Adrenal gland (tissue), 12 donors: ENCODE data around the gene ATP5PO. TPM values are rescaled to one million over a fixed set of nuclear protein-coding genes. Genes with fewer than 3 reads are reported as not detected.

ENCODE experiments used
- DNase-seq, 7 donors: peaks; one replicate each; pipeline ENCODE4 v3.0.0-alpha.2; 2019 to 2020
- H3K27ac ChIP-seq, 5 donors: fragments of 200-600 bp; sonication (generic) in 4 of 5; 1 replicate in 3 of 5; 2 replicates in 2 of 5; pipeline versions ENCODE4 v1.5.1 to v1.8.0; 2016 to 2020; ENCODE audit warnings: mild to moderate bottlenecking in 1 of 5
- H3K27me3 ChIP-seq: fragments of 200-600 bp; 2 replicates; pipeline ENCODE4 v1.8.0; 2021
- H3K36me3 ChIP-seq, 2 donors: fragments of 200-600 bp; replicated peaks in 1 of 2; 1 replicate in 1 of 2; 2 replicates in 1 of 2; pipeline versions ENCODE4 v1.5.1 to v1.8.0; 2018 to 2022
- H3K4me1 ChIP-seq, 2 donors: fragments of 200-600 bp; replicated peaks in 1 of 2; 1 replicate in 1 of 2; 2 replicates in 1 of 2; pipeline versions ENCODE4 v1.5.1 to v1.8.0; 2018 to 2021
- H3K4me3 ChIP-seq, 4 donors: fragments of 200-600 bp; sonication (generic) in 3 of 4; one replicate each; pipeline ENCODE4 v1.5.1; 2016 to 2018
- H3K9me3 ChIP-seq, 3 donors: fragments of 200-600 bp; sonication (generic) in 1 of 3; replicated peaks in 1 of 3; 1 replicate in 2 of 3; 2 replicates in 1 of 3; pipeline versions ENCODE4 v1.5.1 to v1.8.0; 2016 to 2021
- CTCF ChIP-seq, 6 experiments: fragments of 450-650 bp in 4 of 6; fragments of 200-600 bp in 2 of 6; sonication (generic) in 1 of 6; IDR thresholded peaks; 1 replicate in 5 of 6; 2 replicates in 1 of 6; pipeline versions ENCODE4 v1.5.1 to v1.8.0; 2016 to 2021; ENCODE audit warnings: antibody characterized with exemption in 6 of 6, mild to moderate bottlenecking in 2 of 6, moderate library complexity in 1 of 6
- POLR2A ChIP-seq, 2 donors: fragments of 450-650 bp; IDR thresholded peaks; one replicate each; pipeline ENCODE4 v1.6.1; 2017; ENCODE audit warnings: antibody characterized with exemption in 2 of 2, mild to moderate bottlenecking in 2 of 2, moderate library complexity in 1 of 2
- WGBS, 4 donors: extraction: QIAGEN DNeasy Blood & Tissue Kit in 2 of 4; methylation state at CpG; one replicate each; pipeline versions ENCODE4 v1.1.5 to v1.1.7; 2013 to 2017; 5-methylcytosine and 5-hydroxymethylcytosine counted together
- intact Hi-C, 2 donors: fragments of 100-400 bp; cut with DNase I; formaldehyde crosslinking; loops; one replicate each; pipeline versions ENCODE4 v1.14.1 to v1.15.0; 2022 to 2023
- polyA plus RNA-seq, 3 donors: library from polyadenylated mRNA; stranded (reverse); fragments of 200-250 nt in 2 of 3; fragments of 350-450 nt in 1 of 3; fragmentation: Illumina TruSeq in 1 of 3; extraction: RNeasy Lipid Tissue Mini Kit (QIAGEN cat#74804) in 1 of 3; gene quantifications; one replicate each; pipeline ENCODE4 v1.2.3, GENCODE V29; 2013 to 2014
- total RNA-seq, 9 donors: library from RNA; depleted of rRNA in 4 of 9; stranded (reverse); fragments of >200 nt in 4 of 9; fragments of 120-200 nt in 1 of 9; fragmentation: NEBNext Ultra II Directional in 1 of 9; extraction: Animal tissue kit (Norgen Biotek cat#: 25700) in 1 of 9; gene quantifications; one replicate each; pipeline versions ENCODE4 v1.1.0 to v1.2.4, GENCODE V29; 2013 to 2023
- donor health status: healthy with polysubstance abuse.
- donor health status: Bipolar disorder and iron deficiency.
- donor health status: DM: yes; HTN: yes; CAD: no.
- donor health status: DM: no; HTN: no; CAD: no.
- donor health status: DM: no; HTN: no; CAD: no.
- donor health status: DM: yes; HTN: yes; CAD: no.

The ATP5PO gene
- total and polyA plus RNA-seq, 12 donors: 78.6 to 299 (median 189) TPM

DNA sequence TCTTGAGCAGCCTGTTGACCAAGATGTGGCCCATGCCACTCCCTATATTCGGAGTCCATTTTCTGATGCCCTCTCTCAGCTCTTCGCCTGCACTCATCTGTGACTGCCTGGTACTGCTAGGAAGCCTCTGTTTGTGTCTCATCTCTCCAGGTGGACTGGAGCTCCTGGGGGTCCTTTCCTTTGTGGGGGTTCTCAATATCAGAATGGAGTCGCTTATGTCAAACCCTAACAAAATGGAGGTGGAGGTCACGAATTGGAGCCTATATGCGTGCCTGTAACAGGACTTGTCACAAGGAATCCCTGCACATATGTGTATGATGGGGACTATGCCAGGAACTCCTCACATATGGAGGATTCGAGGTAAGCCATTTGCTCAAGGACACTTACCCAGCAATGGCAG lies 46.7 kb upstream of the ATP5PO start:
- WGBS, 4 donors: 84 to 93% (median 89%) methylated on average over 6 of the region's 6 CpGs
- Histone ChIP-seq H3K9me3 (peaks cover 0 to 4% (median 0%) of the 10 kb centered on the region in 3 donors), H3K27me3 (no peaks in the 10 kb centered on the region), H3K4me1 (peaks cover 9% of the 10 kb centered on the region in 2 donors), H3K36me3 (no peaks in the 10 kb centered on the region), H3K27ac (no peak overlapping the region), H3K4me3 (no peak overlapping the region)
- DNase-seq: no peak
- TF ChIP-seq CTCF (IDR thresholded peaks at IDR 0.05) (no peak), POLR2A (IDR thresholded peaks at IDR 0.05) (no peak)
- intact Hi-C loops: no loop called here

GRCh38 chr21:33961061-33961460 lies 45.5 kb upstream of the ATP5PO start:
- H3K27me3 ChIP-seq: no peaks in the 10 kb centered on the region
- H3K36me3 ChIP-seq: no peaks in the 10 kb centered on the region
- peaks cover 0 to 4% (median 0%) of the 10 kb centered on the region in 3 donors for H3K9me3 ChIP-seq
- H3K4me3 ChIP-seq: no peak overlapping the region
- H3K27ac ChIP-seq: no peak overlapping the region
- 78 to 89% (median 81%) methylated on average over 6 of the region's 6 CpGs for WGBS, 4 donors
- TF ChIP-seq CTCF (IDR thresholded peaks at IDR 0.05): no peak
- no peaks in the 10 kb centered on the region for H3K4me1 ChIP-seq
- DNase-seq: no peak
- intact Hi-C loops: no loop called here

GRCh38 chr21:33959680-33960079 lies 44.1 kb upstream of the ATP5PO start:
- DNase-seq: no peak
- H3K4me1 ChIP-seq: no peaks in the 10 kb centered on the region
- no peaks in the 10 kb centered on the region for H3K27me3 ChIP-seq
- TF ChIP-seq POLR2A (IDR thresholded peaks at IDR 0.05) (no peak), CTCF (IDR thresholded peaks at IDR 0.05) (no peak)
- no peak overlapping the region for H3K4me3 ChIP-seq
- H3K36me3 ChIP-seq: no peaks in the 10 kb centered on the region
- intact Hi-C loops: no loop called here
- H3K9me3 ChIP-seq: peaks cover 0 to 4% (median 0%) of the 10 kb centered on the region in 3 donors
- no peak overlapping the region for H3K27ac ChIP-seq

DNA sequence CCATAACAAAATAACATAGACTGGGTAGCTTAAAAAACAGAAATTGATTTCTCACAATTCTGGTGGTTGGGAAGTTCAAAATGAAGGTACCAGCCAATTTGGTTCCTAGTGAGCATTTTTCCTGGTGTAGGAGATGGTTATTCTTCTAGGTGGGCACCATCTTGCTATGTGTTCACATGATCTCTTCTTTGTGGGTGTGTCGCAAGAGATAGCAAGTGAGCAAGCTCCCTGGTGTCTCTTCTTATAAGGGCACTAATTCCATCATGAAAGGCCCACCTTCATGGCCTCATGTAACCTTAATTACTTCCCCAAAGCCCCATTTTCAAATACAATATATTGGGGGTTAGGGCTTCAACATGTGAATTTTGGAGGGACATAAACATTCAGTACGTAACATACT lies 38.8 kb upstream of the ATP5PO start:
- no peaks in the 10 kb centered on the region for H3K27me3 ChIP-seq
- TF ChIP-seq POLR2A (IDR thresholded peaks at IDR 0.05): no peak
- TF ChIP-seq CTCF (IDR thresholded peaks at IDR 0.05): no peak
- H3K27ac ChIP-seq: no peak overlapping the region
- WGBS, 4 donors: 97 to 100% (median 98%) methylated on average over 2 of the region's 2 CpGs
- no peak overlapping the region for H3K4me3 ChIP-seq
- DNase-seq: no peak
- peaks cover 0 to under 1% (median 0%) of the 10 kb centered on the region in 3 donors for H3K9me3 ChIP-seq
- no peaks in the 10 kb centered on the region for H3K36me3 ChIP-seq
- H3K4me1 ChIP-seq: no peaks in the 10 kb centered on the region
- intact Hi-C loops: no loop called here
